GM10248 (cell line): ENCODE measurements around the gene SLC25A41.
A peak's percentile ranks its signal among the peaks of the same experiment; 100 is the strongest.
"Not testable (repeated sequence)": the region's sequence is repeated elsewhere in the genome, so short reads cannot be mapped to it uniquely, and the experiment has no call there.

Source experiments
- CTCF ChIA-PET: fragments of 300-600 bp; sonication (Branson Sonifier 250); formaldehyde crosslinking; extraction: SDS; loops from one replicate; lab custom pipeline; 2021; ENCODE audit warnings: antibody characterized with exemption; lab: Yijun Ruan, JAX
- POLR2A ChIA-PET: fragments of 350-650 bp; sonication (Branson Sonifier 250); formaldehyde crosslinking; extraction: SDS; loops from one replicate; lab custom pipeline; 2020; ENCODE audit warnings: antibody characterized with exemption; lab: Yijun Ruan, JAX
- DNase-seq: peaks from one replicate; pipeline ENCODE4 v3.0.0; 2012; ENCODE audit errors: extremely low spot score
- TF ChIP-seq, protein P1 (sequence below): IDR thresholded peaks from 2 replicates; pipeline ENCODE4 v1.5.1; 2012; ENCODE audit warnings: mild to moderate bottlenecking, low read depth; ENCODE audit errors: extremely low read depth, missing control alignments, control extremely low read depth

The SLC25A41 gene

DNA sequence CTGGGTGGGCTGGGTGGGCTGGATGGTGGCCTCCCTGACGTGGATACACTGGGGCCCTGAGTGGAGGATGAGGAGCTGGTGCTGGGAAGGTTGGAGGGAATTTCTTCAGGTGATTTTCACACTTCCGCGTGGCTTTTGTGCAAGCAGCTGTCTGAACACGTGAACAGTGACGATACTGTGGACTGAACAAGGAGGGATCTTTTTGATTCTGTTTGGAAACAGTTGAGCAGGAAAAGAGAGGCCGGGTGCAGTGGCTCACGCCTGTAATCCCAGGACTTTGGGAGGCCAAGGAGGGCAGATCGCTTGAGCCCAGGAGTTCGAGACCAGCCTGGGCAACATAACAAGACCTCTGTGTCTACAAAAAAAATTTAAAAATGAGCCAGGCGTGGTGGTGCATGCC, 31.5 kb downstream of the SLC25A41 start:
- DNase-seq = no peak
- POLR2A ChIA-PET = no interaction called here
- TF ChIP-seq, protein P1, sequence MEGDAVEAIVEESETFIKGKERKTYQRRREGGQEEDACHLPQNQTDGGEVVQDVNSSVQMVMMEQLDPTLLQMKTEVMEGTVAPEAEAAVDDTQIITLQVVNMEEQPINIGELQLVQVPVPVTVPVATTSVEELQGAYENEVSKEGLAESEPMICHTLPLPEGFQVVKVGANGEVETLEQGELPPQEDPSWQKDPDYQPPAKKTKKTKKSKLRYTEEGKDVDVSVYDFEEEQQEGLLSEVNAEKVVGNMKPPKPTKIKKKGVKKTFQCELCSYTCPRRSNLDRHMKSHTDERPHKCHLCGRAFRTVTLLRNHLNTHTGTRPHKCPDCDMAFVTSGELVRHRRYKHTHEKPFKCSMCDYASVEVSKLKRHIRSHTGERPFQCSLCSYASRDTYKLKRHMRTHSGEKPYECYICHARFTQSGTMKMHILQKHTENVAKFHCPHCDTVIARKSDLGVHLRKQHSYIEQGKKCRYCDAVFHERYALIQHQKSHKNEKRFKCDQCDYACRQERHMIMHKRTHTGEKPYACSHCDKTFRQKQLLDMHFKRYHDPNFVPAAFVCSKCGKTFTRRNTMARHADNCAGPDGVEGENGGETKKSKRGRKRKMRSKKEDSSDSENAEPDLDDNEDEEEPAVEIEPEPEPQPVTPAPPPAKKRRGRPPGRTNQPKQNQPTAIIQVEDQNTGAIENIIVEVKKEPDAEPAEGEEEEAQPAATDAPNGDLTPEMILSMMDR = no peak
- CTCF ChIA-PET = no interaction called here

- CTCF ChIA-PET, POLR2A ChIA-PET, DNase-seq: not testable (repeated sequence)
Observed at GRCh38 chr19:6400062-6400944, 33.3 kb downstream of the SLC25A41 start.

GRCh38 chr19:6396305-6396704, 37.3 kb downstream of the SLC25A41 start:
- ChIA-PET POLR2A (no interaction called here), CTCF (no interaction called here)
- no peak for DNase-seq
- TF ChIP-seq, protein P1 = no peak

- TF ChIP-seq, protein P1 = no peak
- POLR2A ChIA-PET = interaction anchor here (1.4 kb wide), 1 partner anchor 22 kb away, joined by 4 read pairs; the partner anchor contains the start of gene ALKBH7
- CTCF ChIA-PET = no interaction called here
- DNase-seq = no peak
Observed at GRCh38 chr19:6394831-6395230, 38.7 kb downstream of the SLC25A41 start.

DNA sequence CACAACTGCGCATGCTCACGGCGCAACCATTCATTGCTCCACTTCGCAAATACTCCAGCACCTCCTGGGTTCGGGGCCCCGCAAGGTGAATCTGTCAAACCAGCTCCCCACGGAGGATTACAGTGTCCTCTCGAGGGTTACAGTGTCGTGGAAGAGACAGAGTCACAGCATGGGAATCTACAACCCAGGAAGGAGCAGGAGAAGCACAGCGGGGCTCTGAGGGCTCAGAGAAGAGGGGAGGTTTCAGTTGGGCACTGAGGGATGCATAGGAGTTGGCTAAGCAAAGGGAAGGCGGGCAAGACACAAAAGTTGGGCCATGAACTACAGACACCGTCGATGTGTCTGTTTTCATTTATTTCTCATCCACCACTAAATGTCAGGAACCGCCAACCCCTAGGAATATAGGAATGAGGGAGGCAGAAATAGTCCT, 39.6 kb downstream of the SLC25A41 start:
- no peak for DNase-seq
- ChIA-PET CTCF (interaction anchor here (1.3 to 1.4 kb wide), 2 partner anchors 17 to 175 kb away, joined by 4 to 5 read pairs; no protein-coding TSS in a partner anchor), POLR2A (interaction anchor here (0.5 to 1.4 kb wide), 4 partner anchors 12 to 606 kb away, joined by 3 to 6 read pairs (median 4); partner anchors contain the start of gene ALKBH7)
- TF ChIP-seq, protein P1 = no peak

DNA sequence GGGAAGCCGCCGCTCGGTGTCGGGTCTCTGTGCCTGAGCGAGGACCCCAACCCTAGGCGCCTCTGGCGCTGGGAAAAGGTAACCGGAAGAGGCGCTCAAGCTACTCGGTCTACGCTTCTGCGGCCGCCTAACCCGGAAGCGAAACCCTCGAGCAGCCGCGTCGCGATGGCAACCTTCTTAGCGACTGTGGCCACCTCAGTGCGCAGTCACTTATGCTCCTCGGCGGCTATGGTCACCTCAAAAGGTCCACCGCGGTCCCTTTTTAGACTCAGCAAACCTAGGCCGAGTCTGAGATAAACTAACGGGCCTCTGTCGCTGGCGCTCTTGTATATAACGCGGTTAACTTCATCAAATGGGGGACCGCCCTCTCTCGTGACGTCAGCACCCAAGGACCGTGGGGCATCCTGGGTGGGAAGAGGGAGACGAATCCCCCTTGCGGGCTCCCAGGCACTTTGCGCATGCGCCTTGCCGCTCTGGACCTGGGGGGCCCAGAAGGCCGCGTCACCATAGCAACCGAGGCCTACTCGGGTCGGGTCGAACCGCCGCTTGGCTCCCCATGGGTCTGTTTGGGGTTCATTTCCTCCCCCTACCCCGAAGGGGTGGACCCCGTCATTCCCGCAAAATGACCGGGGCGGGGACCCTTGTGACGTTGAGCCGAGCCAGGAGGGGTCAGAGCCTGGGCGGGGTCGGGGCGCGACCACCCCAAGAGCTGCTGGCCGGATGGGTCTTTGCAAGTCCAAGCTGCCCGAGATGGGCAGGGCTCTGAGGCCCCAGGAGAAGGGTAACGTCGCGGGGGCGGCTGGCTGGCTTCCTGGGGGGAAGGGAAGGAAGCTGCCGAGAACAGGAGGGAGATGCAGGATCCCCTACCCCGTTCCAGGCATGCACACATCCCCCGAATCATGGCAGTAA, 40.2 kb downstream of the SLC25A41 start, which contains the start of gene GTF2F1:
GTF2F1 (minus strand) TSS at position 91 of the 909 bp plus-strand sequence. CDS start 169 bp downstream, outside the sequence.
- ChIA-PET POLR2A (interaction anchor here (0.6 to 1.4 kb wide), 4 partner anchors 11 to 206 kb away, joined by 4 to 6 read pairs (median 4); partner anchors contain the start of gene ALKBH7), CTCF (interaction anchor here (1.3 to 1.5 kb wide), 3 partner anchors 16 to 174 kb away, joined by 3 to 5 read pairs (median 4); no protein-coding TSS in a partner anchor)
- TF ChIP-seq, protein P1 = no peak
- DNase-seq = peak; percentile 98
